HG03108 (cell line): Measurements from ENCODE around the gene FARS2.

Experiments used
- ATAC-seq: cut with Tn5 transposase; IDR thresholded peaks from one replicate; pipeline ENCODE4 v1.9.1; 2021; ENCODE audit warnings: moderate library complexity; ENCODE audit not compliant: unreplicated experiment

Gene FARS2

GRCh38 chr6:5316951-5317350 lies 55.6 kb downstream of the FARS2 start:
- no peak for ATAC-seq

GRCh38 chr6:5318617-5319272 lies 57.4 kb downstream of the FARS2 start:
- no peak for ATAC-seq

- no peak for ATAC-seq
Observed at GRCh38 chr6:5323979-5324378, 62.7 kb downstream of the FARS2 start.

GRCh38 chr6:5325173-5325572 lies 63.9 kb downstream of the FARS2 start:
- no peak for ATAC-seq

GRCh38 chr6:5326022-5326641 lies 64.8 kb downstream of the FARS2 start:
- ATAC-seq, result no peak

GRCh38 chr6:5328800-5329199 lies 67.5 kb downstream of the FARS2 start:
- ATAC-seq, result no peak

GRCh38 chr6:5331845-5332442 lies 70.6 kb downstream of the FARS2 start:
- no peak for ATAC-seq

GRCh38 chr6:5333658-5334057 lies 72.3 kb downstream of the FARS2 start:
- no peak for ATAC-seq

- no peak for ATAC-seq
Observed at GRCh38 chr6:5334341-5334740, 73.0 kb downstream of the FARS2 start.

- no peak for ATAC-seq
Observed at GRCh38 chr6:5335020-5335419, 73.7 kb downstream of the FARS2 start.

- ATAC-seq, result no peak
Observed at GRCh38 chr6:5337573-5337972, 76.3 kb downstream of the FARS2 start.

- ATAC-seq, result no peak
Observed at GRCh38 chr6:5338177-5338960, 77.1 kb downstream of the FARS2 start.

- ATAC-seq, result no peak
Observed at GRCh38 chr6:5339786-5340185, 78.5 kb downstream of the FARS2 start.

GRCh38 chr6:5341845-5342244 lies 80.5 kb downstream of the FARS2 start:
- no peak for ATAC-seq

GRCh38 chr6:5343998-5344397 lies 82.7 kb downstream of the FARS2 start:
- ATAC-seq, result no peak

GRCh38 chr6:5345324-5345723 lies 84.0 kb downstream of the FARS2 start:
- ATAC-seq, result no peak

GRCh38 chr6:5351552-5352210 lies 90.4 kb downstream of the FARS2 start:
- no peak for ATAC-seq

GRCh38 chr6:5353971-5354370 lies 92.7 kb downstream of the FARS2 start:
- ATAC-seq, result no peak

- ATAC-seq, result no peak
Observed at GRCh38 chr6:5357486-5357885, 96.2 kb downstream of the FARS2 start.

GRCh38 chr6:5359417-5359816 lies 98.1 kb downstream of the FARS2 start:
- no peak for ATAC-seq

GRCh38 chr6:5361396-5361795 lies 100.1 kb downstream of the FARS2 start:
- ATAC-seq, result no peak
